GM15510 (cell line): ENCODE results near the gene KCNT2.

ENCODE experiments used
- POLR2A ChIP-seq: IDR thresholded peaks from 3 replicates; pipeline ENCODE4 v1.6.1; 2011; ENCODE audit warnings: borderline replicate concordance; ENCODE audit not compliant: insufficient read length; ENCODE audit errors: extremely low read depth

KCNT2 gene

DNA sequence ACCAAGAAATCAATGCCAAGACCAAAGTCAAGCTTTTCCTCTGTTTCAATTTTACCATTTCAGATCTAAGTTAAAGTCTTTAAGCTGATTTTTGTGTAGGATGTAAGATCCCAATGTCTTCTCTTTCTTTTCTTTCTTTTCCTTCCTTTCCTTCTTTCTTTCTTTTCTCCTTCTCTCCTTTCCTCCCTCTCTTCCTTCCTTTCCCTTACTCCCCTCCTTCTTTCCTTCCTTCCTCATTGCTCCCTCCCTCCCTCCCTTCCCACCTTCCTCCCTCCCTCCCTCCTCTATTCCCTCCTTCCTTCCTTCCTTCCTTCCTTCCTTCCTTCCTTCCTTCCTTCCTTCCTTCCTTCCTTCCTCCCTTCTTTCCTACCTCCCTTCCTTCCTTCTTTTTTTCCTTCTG lies 197.5 kb downstream of the KCNT2 start:
- no peak for TF ChIP-seq POLR2A

GRCh38 chr1:196409586-196409985 lies 198.7 kb downstream of the KCNT2 start:
- no peak for TF ChIP-seq POLR2A

DNA sequence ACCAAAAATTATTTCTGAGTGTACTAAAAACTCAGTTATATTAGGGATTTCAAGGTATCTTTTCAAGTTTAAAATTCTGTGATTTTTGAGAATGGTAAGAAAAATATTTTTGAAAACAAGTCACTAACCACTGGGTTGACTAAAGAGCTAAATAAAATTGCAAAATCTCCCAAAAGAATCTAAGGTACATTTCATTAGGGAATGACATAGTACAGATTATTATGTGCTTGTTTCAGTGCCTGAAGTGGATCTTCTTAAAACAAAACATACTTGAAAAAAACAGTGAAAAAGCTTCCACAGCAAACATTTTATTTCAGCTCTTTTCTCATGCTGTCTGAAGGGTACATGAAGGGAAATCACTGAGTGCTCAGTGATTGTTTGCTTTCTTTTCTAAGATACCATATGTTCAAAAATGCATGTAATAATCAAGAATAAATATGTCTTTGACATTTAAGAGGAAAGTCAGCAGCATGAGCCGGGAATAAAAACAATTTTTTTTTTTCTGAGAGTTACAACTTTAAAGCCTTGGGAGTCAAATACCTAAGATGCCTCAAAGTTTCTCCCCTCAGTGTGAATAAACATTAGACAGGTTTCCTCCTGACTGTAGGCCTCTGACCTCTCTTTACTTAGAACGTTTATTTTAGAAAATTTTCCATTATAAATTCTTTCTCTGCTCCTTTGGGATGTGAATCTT lies 200.7 kb downstream of the KCNT2 start:
- TF ChIP-seq POLR2A, result no peak

DNA sequence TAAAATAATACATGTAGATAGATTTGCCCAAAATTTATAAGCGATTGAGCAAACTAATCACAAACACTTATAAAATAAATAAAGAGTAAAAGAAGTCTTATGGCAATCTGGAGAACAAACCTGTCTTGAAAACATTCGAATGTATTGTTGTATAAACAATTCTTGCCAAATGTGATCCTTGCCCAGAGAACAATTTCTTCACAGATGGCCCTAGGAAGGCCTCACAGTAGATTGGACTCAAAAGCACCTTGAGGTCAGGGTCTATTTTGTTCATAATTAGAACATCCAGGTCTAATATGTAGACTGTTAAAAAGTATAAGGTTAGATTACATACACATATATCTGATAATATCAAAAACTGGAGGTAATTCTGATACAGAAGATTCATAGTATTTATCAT lies 202.4 kb downstream of the KCNT2 start:
- TF ChIP-seq POLR2A, result no peak

DNA sequence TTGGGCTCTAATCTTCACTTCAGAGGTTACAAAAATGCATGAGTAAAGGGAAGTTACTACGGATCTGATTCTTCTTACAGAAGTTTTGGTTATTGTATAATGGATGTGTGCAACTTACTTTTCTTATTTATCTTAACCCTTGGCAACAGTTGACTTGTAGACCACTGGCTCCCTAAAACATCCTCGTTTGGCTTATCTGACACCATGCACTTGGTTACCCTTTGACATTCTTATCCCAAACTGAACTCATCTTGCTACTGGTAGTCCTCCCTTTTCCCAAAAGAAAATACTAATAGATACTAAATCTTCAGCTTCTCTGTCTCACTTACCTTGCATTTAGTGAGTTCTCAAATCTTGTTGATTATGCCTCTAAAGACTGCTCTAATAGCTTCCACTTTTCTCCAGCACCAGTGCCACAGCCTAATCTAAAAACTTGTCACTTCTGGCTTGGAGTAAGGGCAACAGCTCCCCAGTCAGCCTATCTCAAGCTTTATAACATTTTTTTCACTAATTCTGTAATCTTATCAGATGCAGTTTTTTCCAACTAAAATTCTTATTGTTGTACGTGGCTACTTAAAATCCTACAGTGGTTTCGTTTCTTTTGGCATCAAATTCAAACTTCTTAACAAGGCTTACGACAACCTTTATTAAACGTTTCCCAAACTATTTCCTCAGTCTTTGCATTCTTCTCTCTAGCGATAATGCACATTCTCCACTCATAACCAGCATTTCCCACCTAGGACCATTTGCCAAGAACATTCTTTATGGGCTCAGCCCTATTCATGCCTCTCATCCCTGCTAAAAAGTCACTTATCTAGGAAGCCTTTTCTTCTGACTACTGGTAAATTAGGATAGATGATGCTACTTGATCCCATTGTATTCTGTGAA lies 204.2 kb downstream of the KCNT2 start:
- TF ChIP-seq POLR2A, result no peak

- TF ChIP-seq POLR2A, result no peak
These were observed 206.3 kb downstream of the KCNT2 start for GRCh38 chr1:196401891-196402290.

DNA sequence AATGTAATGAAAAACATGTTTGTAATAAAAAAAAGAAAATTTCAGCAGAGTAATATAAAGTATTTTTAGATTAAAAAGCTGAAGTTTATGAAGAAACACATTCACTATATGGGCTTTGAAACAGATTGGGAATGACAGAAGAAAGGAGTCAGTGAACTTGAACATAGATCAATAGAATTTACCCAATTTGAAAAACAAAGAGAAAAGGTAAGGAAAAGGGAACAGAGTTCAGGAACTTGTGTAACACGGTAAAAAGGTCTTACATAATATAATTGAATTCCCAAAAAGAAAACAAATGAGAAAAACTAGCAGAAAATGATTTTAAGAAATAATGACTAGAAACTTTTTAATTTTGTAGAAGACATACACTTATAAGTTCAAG lies 206.8 kb downstream of the KCNT2 start:
- no peak for TF ChIP-seq POLR2A

- no peak for TF ChIP-seq POLR2A
These were observed 207.5 kb downstream of the KCNT2 start for GRCh38 chr1:196400478-196401451.

GRCh38 chr1:196399713-196400112 lies 208.5 kb downstream of the KCNT2 start:
- TF ChIP-seq POLR2A, result no peak

GRCh38 chr1:196393742-196394141 lies 214.5 kb downstream of the KCNT2 start:
- TF ChIP-seq POLR2A, result no peak

- no peak for TF ChIP-seq POLR2A
These were observed 215.0 kb downstream of the KCNT2 start for GRCh38 chr1:196393282-196393681.

- TF ChIP-seq POLR2A, result no peak
These were observed 220.5 kb downstream of the KCNT2 start for GRCh38 chr1:196387766-196388165.

GRCh38 chr1:196385109-196385508 lies 223.1 kb downstream of the KCNT2 start:
- no peak for TF ChIP-seq POLR2A

DNA sequence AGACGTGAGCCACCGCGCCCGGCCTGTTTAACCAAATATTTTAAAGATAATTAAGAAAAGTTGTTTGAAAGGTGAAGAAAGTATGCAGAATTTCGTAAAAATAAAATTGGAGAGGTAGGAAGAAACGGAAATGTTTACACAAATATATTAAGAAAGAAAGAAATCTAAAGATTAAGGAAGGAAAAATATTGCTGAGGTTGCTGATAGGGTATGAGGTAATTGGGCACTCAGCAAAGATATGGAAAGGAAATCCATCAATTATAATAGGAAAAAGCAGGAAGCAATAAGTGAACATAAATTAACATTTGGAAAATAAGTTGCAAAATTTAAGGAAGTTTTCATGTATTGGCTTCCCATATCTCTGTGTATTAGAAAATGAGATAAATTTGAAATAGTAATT lies 225.9 kb downstream of the KCNT2 start:
- TF ChIP-seq POLR2A, result no peak

DNA sequence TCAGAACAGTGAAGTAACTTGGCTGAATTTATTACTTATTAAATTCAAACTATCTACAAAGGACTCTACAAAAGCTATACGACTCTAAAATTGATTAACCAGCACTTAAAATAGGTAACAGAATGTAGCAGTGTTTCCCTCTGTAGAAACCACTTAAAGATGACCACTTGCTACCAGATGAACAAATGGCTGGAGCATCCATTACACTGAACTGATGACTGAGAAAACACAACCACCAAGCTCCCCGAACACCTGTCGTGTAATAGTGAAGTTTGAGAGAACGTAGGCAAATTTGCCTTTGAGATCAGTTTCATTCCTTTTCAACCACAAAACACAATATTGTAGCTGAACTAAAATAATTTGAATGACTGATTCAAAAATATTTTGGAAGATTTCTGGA lies 226.7 kb downstream of the KCNT2 start:
- no peak for TF ChIP-seq POLR2A
